Natural killer cell (primary cell): ENCODE measurements around the gene SMTNL2. TPM values are rescaled to one million over a fixed set of nuclear protein-coding genes. Genes with fewer than 3 reads are reported as not detected.

ENCODE experiments used
- ATAC-seq, 3 donors: fragments of 150-1000 bp in 2 of 3; fragments of 200-7000 bp in 1 of 3; cut with Tn5 transposase; 1 replicate in 1 of 3; 2 replicates in 2 of 3; pipeline ENCODE4 v1.10.0; 2021; ENCODE audit warnings: mild to moderate bottlenecking in 2 of 3, moderate library complexity in 2 of 3
- DNase-seq, 2 donors: peaks; one replicate each; pipeline versions ENCODE4 v3.0.0 to v3.0.0-alpha.2; 2013 to 2021; ENCODE audit warnings: mixed read lengths in 1 of 2
- H3K27ac ChIP-seq: one replicate; pipeline ENCODE4 v1.5.1; 2013; ENCODE audit warnings: mild to moderate bottlenecking, low read length
- H3K27me3 ChIP-seq: one replicate; pipeline ENCODE4 v1.6.1; 2013; ENCODE audit warnings: low read length; ENCODE audit not compliant: control insufficient read depth, insufficient read depth
- H3K36me3 ChIP-seq: one replicate; pipeline ENCODE4 v1.6.1; 2013; ENCODE audit warnings: low read length; ENCODE audit not compliant: control insufficient read depth, insufficient read depth
- H3K4me1 ChIP-seq: one replicate; pipeline ENCODE4 v1.6.1; 2013; ENCODE audit warnings: low read length; ENCODE audit not compliant: control insufficient read depth, insufficient read depth
- H3K4me3 ChIP-seq: one replicate; pipeline ENCODE4 v1.5.1; 2013; ENCODE audit warnings: low read length
- H3K9me3 ChIP-seq: one replicate; pipeline ENCODE4 v1.6.1; 2013; ENCODE audit warnings: low read length; ENCODE audit not compliant: control insufficient read depth, insufficient read depth
- H3K27ac Mint-ChIP-seq, 2 donors: one replicate each; pipeline ENCODE4 v1.8.0; 2022; ENCODE audit warnings: mild to moderate bottlenecking in 2 of 2, mixed read lengths in 2 of 2, moderate library complexity in 1 of 2
- H3K27me3 Mint-ChIP-seq, 2 donors: one replicate each; pipeline ENCODE4 v1.8.0; 2022; ENCODE audit warnings: low read depth in 2 of 2, mixed read lengths in 2 of 2
- H3K36me3 Mint-ChIP-seq: one replicate; pipeline ENCODE4 v1.8.0; 2022; ENCODE audit warnings: mixed read lengths
- H3K4me1 Mint-ChIP-seq, 2 donors: one replicate each; pipeline ENCODE4 v1.8.0; 2022; ENCODE audit warnings: mixed read lengths in 2 of 2
- H3K4me3 Mint-ChIP-seq: one replicate; pipeline ENCODE4 v1.8.0; 2022; ENCODE audit warnings: mild to moderate bottlenecking, moderate library complexity, mixed read lengths
- H3K9me3 Mint-ChIP-seq, 2 donors: one replicate each; pipeline ENCODE4 v1.8.0; 2022; ENCODE audit warnings: mixed read lengths in 2 of 2
- CTCF ChIP-seq: fragments of 200-600 bp; IDR thresholded peaks from one replicate; pipeline ENCODE4 v1.8.0; 2022; ENCODE audit warnings: antibody characterized with exemption
- WGBS: methylation state at CpG from one replicate; pipeline ENCODE4 v1.1.7; 2013; ENCODE audit warnings: missing lambda C conversion rate; ENCODE audit not compliant: insufficient coverage; 5-methylcytosine and 5-hydroxymethylcytosine counted together
- intact Hi-C: fragments of 100-400 bp; cut with micrococcal nuclease; formaldehyde crosslinking; loops from one replicate; pipeline ENCODE4 v1.14.2; 2022
- total RNA-seq, 4 donors: library from RNA; stranded (reverse); fragments of 120-200 nt in 1 of 4; gene quantifications; one replicate each; pipeline versions ENCODE4 v1.2.3 to v1.2.4, GENCODE V29; 2013 to 2022

The SMTNL2 gene
- total RNA-seq, 3 donors from 2014 or later (not counting 1 experiment from before 2014, with no cell fraction given) = not detected

DNA sequence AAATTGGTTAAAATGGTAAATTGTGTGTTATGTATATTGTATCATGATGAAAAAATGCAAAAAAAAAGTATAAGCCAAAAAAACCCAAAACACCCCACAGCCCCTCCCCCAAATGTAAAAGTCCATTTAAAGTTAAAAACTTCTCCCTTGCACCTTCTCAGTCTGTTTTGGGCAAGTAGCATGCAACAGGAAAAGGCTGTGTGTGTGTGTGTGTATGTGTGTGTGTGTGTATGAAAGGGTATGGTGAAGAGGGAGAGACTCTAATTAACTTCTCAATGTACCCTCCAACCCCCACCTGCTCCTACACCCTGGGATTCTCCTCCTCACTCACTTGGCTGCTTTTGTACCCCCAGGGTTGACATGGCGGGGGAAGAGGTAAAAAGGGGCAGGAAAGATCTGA is 14.7 kb upstream of the SMTNL2 start:
- Mint-ChIP-seq H3K9me3 (no peaks in the 10 kb centered on the region), H3K4me3 (no peak overlapping the region), H3K27me3 (peaks cover 0 to 7% of the 10 kb centered on the region in 2 donors), H3K4me1 (peaks cover 10 to 11% of the 10 kb centered on the region in 2 donors), H3K36me3 (no peaks in the 10 kb centered on the region), H3K27ac (no peak overlapping the region)
- Histone ChIP-seq H3K4me1 (peaks cover 5% of the 10 kb centered on the region), H3K9me3 (no peaks in the 10 kb centered on the region), H3K27ac (no peak overlapping the region), H3K27me3 (no peaks in the 10 kb centered on the region), H3K4me3 (no peak overlapping the region), H3K36me3 (no peaks in the 10 kb centered on the region)
- ATAC-seq (no peak), DNase-seq (no peak)
- no peak for TF ChIP-seq CTCF
- intact Hi-C loops = loop anchor here (5.0 kb wide), 1 partner anchor 318 kb away; no protein-coding TSS in a partner anchor
- no CpG with 5 or more reads among the region's 1 CpG for WGBS

- WGBS = 91% methylated on average over 8 of the region's 9 CpGs
- ATAC-seq (no peak), DNase-seq (no peak)
- Mint-ChIP-seq H3K4me3 (no peak overlapping the region), H3K4me1 (no peaks in the 10 kb centered on the region), H3K9me3 (no peaks in the 10 kb centered on the region), H3K27ac (no peak overlapping the region), H3K36me3 (no peaks in the 10 kb centered on the region), H3K27me3 (no peaks in the 10 kb centered on the region)
- no peaks in the 10 kb centered on the region for H3K9me3 ChIP-seq
- no peaks in the 10 kb centered on the region for H3K4me1 ChIP-seq
- intact Hi-C loops = no loop called here
- H3K27me3 ChIP-seq = no peaks in the 10 kb centered on the region
- no peaks in the 10 kb centered on the region for H3K36me3 ChIP-seq
- no peak for TF ChIP-seq CTCF
- no peak overlapping the region for H3K27ac ChIP-seq
- no peak overlapping the region for H3K4me3 ChIP-seq
Observed at GRCh38 chr17:4572131-4572530, 12.2 kb upstream of the SMTNL2 start.

DNA sequence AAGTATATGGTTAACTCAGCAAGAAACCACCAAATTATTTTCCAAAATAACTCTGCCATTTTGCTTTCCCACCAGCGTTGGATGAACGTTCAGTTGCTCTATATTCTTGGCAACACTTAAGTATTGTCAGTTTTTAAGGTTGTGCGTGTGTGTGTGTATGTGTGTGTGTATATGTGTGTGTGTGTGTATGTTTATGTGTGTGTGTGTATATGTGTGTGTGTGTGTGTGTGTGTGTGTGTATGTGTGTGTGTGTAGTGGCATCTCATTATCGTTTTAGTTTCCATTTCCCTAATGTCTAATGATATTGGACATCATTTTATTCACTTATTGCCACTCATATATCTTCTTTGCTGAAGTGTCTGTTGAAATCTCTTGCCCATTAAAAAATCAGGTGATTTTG is 11.2 kb upstream of the SMTNL2 start:
- Histone ChIP-seq H3K4me1 (no peaks in the 10 kb centered on the region), H3K9me3 (no peaks in the 10 kb centered on the region), H3K27me3 (no peaks in the 10 kb centered on the region), H3K36me3 (no peaks in the 10 kb centered on the region), H3K4me3 (no peak overlapping the region), H3K27ac (no peak overlapping the region)
- 76% methylated on average over 3 of the region's 4 CpGs for WGBS
- no peaks in the 10 kb centered on the region for H3K27me3 Mint-ChIP-seq
- no peaks in the 10 kb centered on the region for H3K9me3 Mint-ChIP-seq
- no peak for ATAC-seq
- TF ChIP-seq CTCF = no peak
- H3K36me3 Mint-ChIP-seq = no peaks in the 10 kb centered on the region
- no peak for DNase-seq
- intact Hi-C loops = no loop called here
- no peak overlapping the region for H3K27ac Mint-ChIP-seq
- no peaks in the 10 kb centered on the region for H3K4me1 Mint-ChIP-seq
- H3K4me3 Mint-ChIP-seq = no peak overlapping the region

DNA sequence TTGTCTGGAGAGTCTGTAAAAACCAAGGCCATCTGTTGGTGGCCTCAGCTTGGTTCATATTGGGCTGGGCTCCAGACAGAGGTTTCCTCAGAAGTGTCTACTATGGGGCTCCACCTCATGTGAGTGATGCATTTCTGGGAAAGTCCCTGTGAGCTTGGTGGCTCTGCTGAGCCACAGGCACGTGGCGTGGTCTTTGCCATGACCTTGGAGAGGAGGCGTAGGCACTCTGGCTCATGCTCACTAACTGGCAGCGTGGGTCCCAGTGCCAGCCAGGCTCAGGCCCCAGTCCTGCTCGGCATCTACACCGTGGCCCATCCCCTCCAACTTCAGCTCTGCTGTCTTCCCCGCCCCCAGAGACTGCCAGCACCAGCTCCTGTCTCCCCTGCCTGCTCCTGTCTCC is 10.7 kb upstream of the SMTNL2 start:
- Mint-ChIP-seq H3K4me1 (no peaks in the 10 kb centered on the region), H3K4me3 (no peak overlapping the region), H3K9me3 (no peaks in the 10 kb centered on the region), H3K27ac (no peak overlapping the region), H3K36me3 (no peaks in the 10 kb centered on the region), H3K27me3 (no peaks in the 10 kb centered on the region)
- ATAC-seq (peak; percentile 47 to 92 (median 91)), DNase-seq (peak in 1 of 2 donors; percentile 74)
- H3K4me1 ChIP-seq = no peaks in the 10 kb centered on the region
- intact Hi-C loops = no loop called here
- no peaks in the 10 kb centered on the region for H3K27me3 ChIP-seq
- no peaks in the 10 kb centered on the region for H3K9me3 ChIP-seq
- no peak for TF ChIP-seq CTCF
- no peaks in the 10 kb centered on the region for H3K36me3 ChIP-seq
- WGBS = 50% methylated on average over 7 of the region's 7 CpGs
- no peak overlapping the region for H3K27ac ChIP-seq
- no peak overlapping the region for H3K4me3 ChIP-seq
